AG10803 (cell line): ENCODE data around the gene TMCC2.
A peak's percentile ranks its signal among the peaks of the same experiment; 100 is the strongest.

ENCODE experiments used
- DNase-seq: peaks from one replicate; pipeline ENCODE4 v3.0.0; 2010; ENCODE audit warnings: low read depth
- H3K4me3 ChIP-seq: 2 replicates; pipeline ENCODE4 v1.5.1; 2011; ENCODE audit warnings: mild to moderate bottlenecking, low read length, control low read depth
- CTCF ChIP-seq: conservative IDR thresholded peaks from 2 replicates; pipeline ENCODE4 v1.5.1; 2011; ENCODE audit warnings: mild to moderate bottlenecking, low read length, control low read depth, inconsistent platforms

The TMCC2 gene

GRCh38 chr1:205226868-205227583, 720 bp upstream of the TMCC2 start:
- peak overlapping the region; percentile 73 for H3K4me3 ChIP-seq
- TF ChIP-seq CTCF = 0 out of 2 replicates have a peak, but pooled peaks have one; percentile 10
- DNase-seq = peak; percentile 44

- DNase-seq = no peak
- no peak for TF ChIP-seq CTCF
- peak overlapping the region; percentile 67 for H3K4me3 ChIP-seq
These were observed 361 bp downstream of the TMCC2 start for GRCh38 chr1:205228093-205228521.

- H3K4me3 ChIP-seq = peak overlapping the region; percentile 24; the same call in 1 of the 2 replicates
- TF ChIP-seq CTCF = peak; percentile 25; the same call in 1 of the 2 replicates
- peak; percentile 31 for DNase-seq
These were observed 1.7 kb downstream of the TMCC2 start for GRCh38 chr1:205229399-205229871.

GRCh38 chr1:205229916-205230700, 2.4 kb downstream of the TMCC2 start:
- TF ChIP-seq CTCF = no peak
- no peak overlapping the region for H3K4me3 ChIP-seq
- DNase-seq = no peak

GRCh38 chr1:205230982-205231381, 3.2 kb downstream of the TMCC2 start:
- no peak overlapping the region for H3K4me3 ChIP-seq
- TF ChIP-seq CTCF = no peak
- no peak for DNase-seq

GRCh38 chr1:205232127-205232820, 4.5 kb downstream of the TMCC2 start:
- TF ChIP-seq CTCF = no peak
- H3K4me3 ChIP-seq = no peak overlapping the region
- DNase-seq = no peak
